K562 (cell line): ENCODE measurements around the gene ZNF384. TPM values are rescaled to one million over a fixed set of nuclear protein-coding genes. Genes with fewer than 3 reads are reported as not detected.

ENCODE experiments used
- AFF4 ChIP-seq: sonication (generic); formaldehyde crosslinking; IDR thresholded peaks from 2 replicates; pipeline ENCODE4 v1.8.0; 2023; ENCODE audit warnings: mild to moderate bottlenecking, missing genetic modification reagents
- ATF2 ChIP-seq: sonication (generic); formaldehyde crosslinking; IDR thresholded peaks from 2 replicates; pipeline ENCODE4 v1.8.1; 2022; ENCODE audit warnings: missing genetic modification reagents
- EWSR1 ChIP-seq: fragments of 450-650 bp; IDR thresholded peaks from 2 replicates; pipeline ENCODE4 v1.6.1; 2018; ENCODE audit warnings: borderline replicate concordance, mild to moderate bottlenecking, low read depth, moderate library complexity; ENCODE audit not compliant: partially characterized antibody
- ILF3 ChIP-seq: fragments of 450-650 bp; IDR thresholded peaks from 2 replicates; pipeline ENCODE4 v1.6.1; 2018; ENCODE audit warnings: antibody characterized with exemption, mild to moderate bottlenecking, moderate library complexity, borderline replicate concordance
- KAT8 ChIP-seq: fragments of 450-650 bp; IDR thresholded peaks from 2 replicates; pipeline ENCODE4 v1.6.1; 2016; ENCODE audit warnings: low read depth, mild to moderate bottlenecking
- MCM7 ChIP-seq, 2 experiments: fragments of 450-650 bp; IDR thresholded peaks; 2 replicates each; pipeline ENCODE4 v1.6.1; 2016 to 2018
- NFE2 ChIP-seq: IDR thresholded peaks from 2 replicates; pipeline ENCODE4 v1.6.1; 2014; ENCODE audit warnings: antibody characterized with exemption, low read depth
- NR2C1 ChIP-seq, 2 experiments: fragments of 450-650 bp; IDR thresholded peaks; 2 replicates each; pipeline ENCODE4 v1.6.1; 2017; ENCODE audit warnings: mild to moderate bottlenecking in 2 of 2, antibody characterized with exemption in 1 of 2, inconsistent platforms in 1 of 2, missing compliant biosample characterization in 1 of 2, missing genetic modification characterization in 1 of 2
- NUFIP1 ChIP-seq: fragments of 450-650 bp; IDR thresholded peaks from 2 replicates; pipeline ENCODE4 v1.6.1; 2018; ENCODE audit not compliant: partially characterized antibody
- PRMT5 ChIP-seq: sonication (generic); formaldehyde crosslinking; IDR thresholded peaks from 2 replicates; pipeline ENCODE4 v1.5.0; 2020; ENCODE audit warnings: missing genetic modification reagents
- SIRT6 ChIP-seq: IDR thresholded peaks from one replicate; pipeline ENCODE4 v1.6.1; 2012; ENCODE audit warnings: low read depth, mild to moderate bottlenecking, control low read depth, inconsistent platforms, low read length, moderate library complexity
- SMAD1 ChIP-seq: fragments of 150-350 bp; IDR thresholded peaks from 2 replicates; pipeline ENCODE4 v1.6.1; 2014; ENCODE audit warnings: low read length, low read depth; ENCODE audit not compliant: partially characterized antibody
- TFAM ChIP-seq: fragments of 250-450 bp; sonication (Bioruptor Pico); conservative IDR thresholded peaks from 2 replicates; pipeline ENCODE4 v1.5.0; 2021; ENCODE audit warnings: mild to moderate bottlenecking, moderate library complexity
- ZNF639 ChIP-seq, 2 experiments: fragments of 200-800 bp in 1 of 2; sonication (Bioruptor generic) in 1 of 2; sonication (generic) in 1 of 2; formaldehyde crosslinking in 1 of 2; IDR thresholded peaks in 1 of 2; conservative IDR thresholded peaks in 1 of 2; 2 replicates each; pipeline versions ENCODE4 v1.5.0 to v1.6.1; 2016 to 2020; ENCODE audit warnings: missing compliant biosample characterization in 1 of 2, missing genetic modification characterization in 1 of 2, missing genetic modification reagents in 1 of 2
- polyA plus RNA-seq, 8 experiments: library from polyadenylated mRNA; depleted of rRNA in 4 of 8; stranded (reverse) in 5 of 8; unstranded in 3 of 8; fragments of >200 nt; fragmentation: Nextera tagmentation in 2 of 8; fragmentation: Illumina TruSeq in 1 of 8; extraction: Ambion mirVana in 2 of 8; extraction: Trizol in 1 of 8; gene quantifications; 2 replicates each; pipeline versions ENCODE4 v1.2.1 to v1.2.3, GENCODE V29; 2011 to 2014; ENCODE audit warnings: inconsistent platforms in 1 of 8, missing spikeins in 1 of 8
- total RNA-seq, 7 experiments: library from RNA; depleted of rRNA in 6 of 7; stranded (reverse); fragments of >200 nt in 6 of 7; fragmentation: Illumina TruSeq in 2 of 7; extraction: Trizol in 2 of 7; gene quantifications; 2 replicates each; pipeline versions ENCODE4 v1.2.1 to v1.2.3, GENCODE V29; 2011 to 2021; ENCODE audit warnings: low replicate concordance in 1 of 7
- TF ChIP-seq, protein P1 (sequence below): IDR thresholded peaks from 3 replicates; pipeline ENCODE4 v1.6.1; 2011; ENCODE audit warnings: borderline replicate concordance, mild to moderate bottlenecking, moderate library complexity; ENCODE audit not compliant: insufficient read length; ENCODE audit errors: extremely low read depth

The ZNF384 gene
- total and polyA plus RNA-seq, 9 of the 15 experiments (the other 6 are each of a cell fraction or from before 2014, with no cell fraction given), result 0.36 to 64.8 (median 21.3) TPM

GRCh38 chr12:6662906-6663742 is 26.1 kb downstream of the ZNF384 start, which contains the start of gene ING4 (continued):
- TF ChIP-seq ZNF639 (CRISPR knock-in tag; conservative IDR thresholded peaks at IDR 0.05 in 1 of 2, IDR thresholded peaks at IDR 0.05 in 1 of 2) (peak in 1 of 2 experiments; percentile 84; a peak in 2 of 4 replicates), PRMT5 (CRISPR knock-in tag) (no peak), TFAM (CRISPR knock-in tag) (no peak), SIRT6 (no peak), NR2C1 (IDR thresholded peaks at IDR 0.05) (peak; percentile 96), NR2C1 (tag; IDR thresholded peaks at IDR 0.05) (peak; percentile 98), NUFIP1 (no peak), MCM7 (IDR thresholded peaks at IDR 0.05) (no peak), SMAD1 (no peak), AFF4 (CRISPR knock-in tag) (no peak), EWSR1 (no peak), NFE2 (no peak; the same call in 1 of the 2 replicates), KAT8 (peak; percentile 74), ATF2 (CRISPR knock-in tag) (peak; percentile 67; the same call in 1 of the 2 replicates), ILF3 (no peak)
- TF ChIP-seq, protein P1, sequence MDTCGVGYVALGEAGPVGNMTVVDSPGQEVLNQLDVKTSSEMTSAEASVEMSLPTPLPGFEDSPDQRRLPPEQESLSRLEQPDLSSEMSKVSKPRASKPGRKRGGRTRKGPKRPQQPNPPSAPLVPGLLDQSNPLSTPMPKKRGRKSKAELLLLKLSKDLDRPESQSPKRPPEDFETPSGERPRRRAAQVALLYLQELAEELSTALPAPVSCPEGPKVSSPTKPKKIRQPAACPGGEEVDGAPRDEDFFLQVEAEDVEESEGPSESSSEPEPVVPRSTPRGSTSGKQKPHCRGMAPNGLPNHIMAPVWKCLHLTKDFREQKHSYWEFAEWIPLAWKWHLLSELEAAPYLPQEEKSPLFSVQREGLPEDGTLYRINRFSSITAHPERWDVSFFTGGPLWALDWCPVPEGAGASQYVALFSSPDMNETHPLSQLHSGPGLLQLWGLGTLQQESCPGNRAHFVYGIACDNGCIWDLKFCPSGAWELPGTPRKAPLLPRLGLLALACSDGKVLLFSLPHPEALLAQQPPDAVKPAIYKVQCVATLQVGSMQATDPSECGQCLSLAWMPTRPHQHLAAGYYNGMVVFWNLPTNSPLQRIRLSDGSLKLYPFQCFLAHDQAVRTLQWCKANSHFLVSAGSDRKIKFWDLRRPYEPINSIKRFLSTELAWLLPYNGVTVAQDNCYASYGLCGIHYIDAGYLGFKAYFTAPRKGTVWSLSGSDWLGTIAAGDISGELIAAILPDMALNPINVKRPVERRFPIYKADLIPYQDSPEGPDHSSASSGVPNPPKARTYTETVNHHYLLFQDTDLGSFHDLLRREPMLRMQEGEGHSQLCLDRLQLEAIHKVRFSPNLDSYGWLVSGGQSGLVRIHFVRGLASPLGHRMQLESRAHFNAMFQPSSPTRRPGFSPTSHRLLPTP, result no peak
